GM19099 (cell line): ENCODE measurements around the gene ACBD6.

Source experiments
- POLR2A ChIP-seq: IDR thresholded peaks from 3 replicates; pipeline ENCODE4 v1.6.1; 2011; ENCODE audit warnings: low read depth; ENCODE audit not compliant: insufficient read length; ENCODE audit errors: extremely low read depth

ACBD6 gene

DNA sequence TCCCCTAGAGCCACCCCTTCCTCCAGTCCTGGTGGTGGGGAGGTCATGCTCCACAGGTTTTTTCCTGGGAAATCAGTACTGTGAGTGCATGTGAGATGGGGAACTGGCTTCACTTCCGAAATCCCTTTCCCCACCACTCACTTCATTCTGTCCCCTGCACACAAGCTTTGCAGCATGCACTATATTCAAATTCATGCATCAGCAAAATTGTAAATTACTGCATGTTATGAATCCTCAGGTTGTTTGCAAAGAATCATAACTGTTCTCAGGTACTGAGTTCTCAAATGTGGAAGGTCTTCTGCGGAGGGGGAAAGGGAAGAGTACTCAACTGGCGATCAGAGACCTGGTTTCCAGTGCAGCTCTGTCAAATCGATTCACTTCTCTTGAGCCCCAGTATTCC lies 230.0 kb downstream of the ACBD6 start:
- TF ChIP-seq POLR2A = no peak

- no peak for TF ChIP-seq POLR2A
Observed at GRCh38 chr1:180271272-180272255, 230.8 kb downstream of the ACBD6 start.

- no peak for TF ChIP-seq POLR2A
Observed at GRCh38 chr1:180270530-180271271, 231.7 kb downstream of the ACBD6 start.

- TF ChIP-seq POLR2A = no peak
Observed at GRCh38 chr1:180269645-180270529, 232.5 kb downstream of the ACBD6 start.

DNA sequence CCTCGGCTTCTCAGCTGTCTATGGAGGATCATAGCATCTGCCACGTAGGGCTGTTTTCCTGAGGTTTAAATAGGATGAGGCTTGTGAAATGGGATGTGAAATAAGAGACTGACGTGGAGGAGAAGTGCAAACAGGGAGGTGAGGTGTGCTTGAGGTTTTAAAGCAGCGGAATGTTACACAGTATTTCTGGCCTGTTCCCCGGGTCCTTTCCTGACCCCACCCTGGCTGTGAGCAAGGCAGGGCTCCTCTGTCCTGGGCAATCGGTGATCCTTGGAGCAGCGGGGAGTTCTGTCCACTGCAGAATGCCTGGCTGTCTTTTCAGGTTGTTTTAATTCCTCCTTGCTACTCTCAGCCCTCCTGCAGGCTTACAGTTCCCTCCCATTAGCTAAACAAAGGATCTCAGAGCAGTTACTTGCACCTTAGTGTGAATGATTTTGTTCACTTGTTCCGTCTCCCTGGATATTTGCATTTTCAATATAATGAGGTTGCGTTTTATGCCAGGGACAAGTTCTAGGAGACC lies 233.8 kb downstream of the ACBD6 start:
- TF ChIP-seq POLR2A = no peak

DNA sequence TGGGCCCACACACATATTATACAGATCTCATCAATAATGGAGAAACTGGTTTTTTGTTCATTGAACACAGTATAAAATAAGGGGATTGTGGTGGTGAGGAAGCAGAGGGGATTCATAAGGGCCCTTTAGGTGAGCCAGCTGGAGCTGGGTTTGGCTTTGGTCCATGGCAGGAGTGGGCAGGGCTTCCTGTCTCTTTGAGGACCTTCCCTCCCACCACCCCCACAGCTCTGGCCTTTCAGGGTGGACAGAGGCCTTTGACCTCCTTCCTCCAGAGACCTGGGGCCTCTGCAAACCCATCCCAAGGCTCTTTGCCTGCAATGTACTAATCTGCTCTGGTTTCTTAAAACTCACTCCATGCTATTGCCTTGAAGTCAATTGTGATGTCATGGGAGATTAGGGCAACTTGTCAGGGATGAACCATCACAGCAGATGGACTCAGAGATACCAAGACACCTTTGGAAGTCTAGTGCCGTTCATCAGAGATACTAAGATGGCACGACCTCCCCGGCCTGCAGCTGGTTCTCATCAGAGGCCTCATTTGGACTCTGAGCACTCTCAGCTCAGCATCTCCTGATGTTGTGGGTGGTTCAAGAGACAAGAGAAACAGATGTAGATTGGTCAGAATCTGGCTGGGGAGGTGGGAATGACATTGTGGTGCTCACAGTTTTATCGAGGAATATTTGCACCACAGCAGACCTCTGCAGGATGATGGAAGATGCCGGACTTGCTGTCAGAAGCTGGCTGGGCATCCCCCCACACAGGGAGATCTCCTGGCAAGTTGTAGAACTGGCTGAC lies 234.4 kb downstream of the ACBD6 start:
- no peak for TF ChIP-seq POLR2A

- TF ChIP-seq POLR2A = no peak
Observed at GRCh38 chr1:180267211-180267561, 235.2 kb downstream of the ACBD6 start.

- no peak for TF ChIP-seq POLR2A
Observed at GRCh38 chr1:180266275-180267210, 235.8 kb downstream of the ACBD6 start.

DNA sequence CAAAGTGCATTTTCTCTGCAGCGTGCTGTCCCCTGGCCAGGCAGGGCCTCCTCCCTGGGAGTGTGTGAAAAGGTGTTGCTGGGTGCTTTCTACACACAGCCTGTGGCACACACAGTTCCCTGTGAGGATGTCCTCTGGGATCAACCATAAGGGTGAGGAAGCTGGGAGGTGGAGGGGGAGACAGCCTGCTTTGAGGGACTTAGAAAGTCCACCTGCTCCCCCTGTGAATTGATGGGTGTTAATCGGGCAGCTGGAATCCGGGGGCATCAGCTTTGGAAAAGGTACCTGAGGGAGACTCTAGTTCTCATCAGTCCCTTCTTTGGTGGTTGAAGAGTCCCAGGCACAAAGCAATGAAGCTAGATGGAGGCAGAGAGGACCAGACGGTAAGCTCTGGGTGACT lies 236.5 kb downstream of the ACBD6 start:
- no peak for TF ChIP-seq POLR2A

- no peak for TF ChIP-seq POLR2A
Observed at GRCh38 chr1:180265201-180265600, 237.2 kb downstream of the ACBD6 start.

- TF ChIP-seq POLR2A = no peak
Observed at GRCh38 chr1:180264595-180264994, 237.8 kb downstream of the ACBD6 start.

- no peak for TF ChIP-seq POLR2A
Observed at GRCh38 chr1:180262628-180263488, 239.5 kb downstream of the ACBD6 start.

- TF ChIP-seq POLR2A = no peak
Observed at GRCh38 chr1:180261524-180262155, 240.7 kb downstream of the ACBD6 start.
